Effector CD4-positive, alpha-beta T cell (primary cell): ENCODE results near the gene CAPN10.
"Not testable (repeated sequence)": the region's sequence is repeated elsewhere in the genome, so short reads cannot be mapped to it uniquely, and the experiment has no call there.

Experiments used
- DNase-seq: peaks from one replicate; pipeline ENCODE4 v3.0.0-alpha.2; 2020

Gene CAPN10

DNA sequence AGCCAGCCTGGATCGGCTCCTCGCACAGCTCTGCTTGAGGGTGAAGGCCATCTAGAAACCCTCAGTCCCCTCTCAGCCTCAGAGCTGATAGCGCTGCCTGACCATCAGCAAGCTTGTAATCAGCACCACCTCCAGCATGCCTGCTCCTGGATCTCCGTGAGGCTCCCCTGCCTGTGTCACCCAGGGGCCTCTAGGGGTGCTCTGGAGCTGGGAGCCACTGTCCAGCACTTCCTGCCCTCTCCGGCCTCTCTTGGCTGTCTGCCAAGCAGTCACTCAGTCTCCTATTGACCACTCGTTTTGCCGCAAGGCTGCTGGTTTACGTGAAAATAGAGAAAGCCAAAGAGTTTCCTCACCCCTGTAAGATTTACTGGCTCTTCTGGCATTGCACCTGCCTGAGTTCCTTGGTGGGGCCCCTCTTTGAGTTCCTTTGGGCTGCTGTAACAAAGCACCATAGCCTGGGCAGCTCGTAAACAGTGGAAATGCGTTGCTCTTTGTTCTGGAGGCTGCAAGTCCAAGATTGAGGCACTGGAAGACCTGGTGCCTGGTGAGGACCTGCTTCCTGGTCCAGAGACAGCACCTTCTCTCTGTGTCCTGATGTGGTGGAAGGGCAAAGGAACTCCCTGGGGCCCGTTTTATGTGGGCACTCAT lies 17.9 kb downstream of the CAPN10 start:
- DNase-seq = no peak

DNA sequence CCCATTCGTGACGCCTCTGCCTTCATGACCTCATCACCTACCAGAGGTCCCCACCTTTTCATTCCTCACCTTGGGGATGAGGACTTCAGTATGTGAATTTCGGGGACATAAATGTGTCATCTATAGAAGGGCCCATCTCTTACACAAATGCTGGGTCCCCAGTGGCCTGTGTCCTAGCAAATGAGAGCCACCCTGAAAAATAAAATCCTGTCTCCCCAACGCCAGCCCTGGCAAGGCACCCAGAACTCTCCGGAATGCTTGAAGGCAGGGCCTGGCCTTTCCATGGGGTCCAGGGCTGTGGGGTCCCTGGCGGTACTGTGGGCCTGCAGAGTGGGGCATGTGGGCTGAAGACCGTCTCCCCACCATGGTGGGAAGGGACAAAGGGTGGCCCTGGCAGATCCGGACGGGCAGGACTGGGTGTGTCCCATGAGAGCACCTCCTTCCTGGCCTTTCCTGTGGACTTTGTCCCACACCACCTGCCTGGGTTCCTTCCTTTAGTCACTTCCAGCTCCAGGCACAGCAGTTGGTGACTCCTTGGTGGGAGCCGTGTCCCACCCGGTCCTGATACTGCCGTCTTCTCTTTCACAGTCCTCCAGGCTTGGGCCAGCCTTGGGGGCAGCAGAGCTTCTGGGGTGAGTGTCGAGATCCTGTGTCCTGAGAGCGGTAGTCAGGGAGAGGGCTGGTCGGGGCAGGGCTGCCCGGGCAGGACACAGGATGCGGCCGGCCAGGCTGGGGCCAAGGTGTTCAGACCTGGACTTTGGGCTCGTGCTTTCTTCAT lies 18.6 kb downstream of the CAPN10 start:
- DNase-seq = no peak

DNA sequence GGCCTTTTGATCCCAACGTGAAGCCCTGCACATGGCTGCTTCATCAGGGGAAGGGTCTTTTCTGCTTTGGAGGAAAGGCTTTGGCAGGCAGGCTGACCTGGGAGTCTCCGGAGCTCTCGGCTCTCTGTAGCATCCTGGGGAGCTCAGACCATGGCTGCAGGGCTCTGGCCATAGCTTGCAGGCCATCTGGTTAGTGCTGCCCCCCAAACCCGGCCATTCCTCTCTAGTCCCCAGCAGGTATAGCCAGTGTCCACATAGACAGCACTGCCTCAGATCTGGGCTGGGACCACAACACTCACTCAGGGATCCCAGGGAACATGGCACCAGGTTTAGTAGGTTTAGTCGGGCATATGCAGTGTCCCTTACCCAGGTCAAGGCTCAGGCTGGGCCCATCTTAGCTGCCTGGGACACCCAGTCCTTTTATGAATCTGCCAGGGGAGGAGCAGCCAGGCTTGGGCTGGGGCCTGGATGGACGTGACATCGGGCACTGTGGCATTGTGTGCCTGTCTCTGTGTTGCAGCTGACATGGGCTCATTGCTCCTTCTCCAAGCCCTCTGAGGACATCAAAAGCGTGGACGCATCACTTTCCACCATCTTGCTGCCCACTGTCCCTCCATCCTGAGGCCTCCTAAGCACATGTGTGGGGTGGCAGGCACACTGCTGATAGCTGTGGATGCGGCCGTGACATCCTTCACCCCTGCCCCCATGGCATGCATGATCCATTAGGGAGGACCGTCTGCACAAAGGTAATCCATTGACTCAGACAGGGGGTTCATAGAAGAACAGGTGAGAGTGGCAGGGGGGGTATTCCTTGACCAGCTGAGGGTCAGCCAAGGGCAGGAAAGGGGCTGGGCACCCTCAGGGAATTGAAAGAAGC lies 19.6 kb downstream of the CAPN10 start:
- DNase-seq = no peak

DNA sequence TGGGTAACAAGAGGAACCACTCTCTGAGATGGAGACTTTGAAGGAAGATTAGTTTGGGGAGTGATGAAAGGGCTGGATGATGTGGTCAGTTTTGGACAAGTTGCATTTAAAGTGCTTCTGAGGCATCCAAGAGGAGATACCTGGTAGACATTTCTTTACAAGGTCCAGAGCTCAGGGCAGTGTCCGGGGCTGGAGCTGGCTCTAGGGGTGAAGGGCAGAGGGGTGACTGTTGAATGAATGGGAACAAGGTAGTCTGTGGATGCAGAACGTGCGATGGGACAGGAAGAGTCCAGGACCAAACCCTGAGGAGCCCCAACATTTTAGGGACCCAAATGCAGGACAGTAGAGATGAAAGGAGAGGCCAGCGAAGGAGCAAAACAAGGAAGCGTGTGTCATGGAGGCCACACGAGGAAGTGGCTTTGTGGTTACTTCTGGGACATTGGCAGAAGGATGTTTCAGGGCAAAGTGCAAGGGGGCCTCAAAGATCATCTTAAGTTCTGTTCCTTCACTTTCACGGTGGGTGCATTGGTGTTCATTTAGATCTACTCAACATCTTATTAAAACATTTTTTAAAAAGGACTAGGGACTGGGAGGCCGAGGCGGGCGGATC lies 25.2 kb downstream of the CAPN10 start:
- no peak for DNase-seq

DNA sequence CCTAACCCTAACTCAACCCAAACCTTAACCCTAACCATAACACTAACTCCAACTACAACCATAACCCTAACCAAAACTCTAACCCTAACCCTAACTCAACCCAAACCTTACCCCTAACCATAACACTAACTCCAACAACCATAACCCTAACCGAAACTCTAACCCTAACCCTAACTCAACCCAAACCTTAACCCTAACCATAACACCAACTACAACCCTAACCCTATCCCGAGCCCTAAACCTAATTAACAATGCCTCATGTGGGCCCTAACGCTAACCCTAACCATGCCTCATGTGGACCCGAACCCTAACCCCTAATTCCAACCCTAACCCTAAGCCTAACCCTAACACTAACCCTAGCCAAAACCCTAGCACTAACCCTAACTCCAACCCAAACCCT lies 27.2 kb downstream of the CAPN10 start:
- DNase-seq = no peak

DNA sequence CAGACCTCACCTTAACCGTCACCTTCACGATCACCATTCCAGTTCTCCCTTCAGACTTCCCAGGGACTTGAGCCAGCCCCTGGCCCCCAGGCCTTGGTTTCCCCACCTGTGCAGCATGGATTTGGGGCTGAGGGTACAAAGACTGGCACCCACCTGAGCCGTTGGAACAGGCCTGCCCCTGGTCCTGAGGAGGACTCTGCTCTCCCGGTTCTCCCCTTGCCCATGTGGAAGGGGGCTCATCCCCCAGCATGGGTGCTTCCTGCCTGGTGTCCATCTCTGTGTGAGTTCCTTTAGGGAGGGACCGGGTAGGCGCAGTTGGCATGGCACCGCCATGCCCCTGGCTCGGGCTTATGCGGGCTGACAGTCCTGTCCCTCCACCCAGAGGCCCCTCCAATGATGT lies 27.9 kb downstream of the CAPN10 start:
- DNase-seq = no peak

DNA sequence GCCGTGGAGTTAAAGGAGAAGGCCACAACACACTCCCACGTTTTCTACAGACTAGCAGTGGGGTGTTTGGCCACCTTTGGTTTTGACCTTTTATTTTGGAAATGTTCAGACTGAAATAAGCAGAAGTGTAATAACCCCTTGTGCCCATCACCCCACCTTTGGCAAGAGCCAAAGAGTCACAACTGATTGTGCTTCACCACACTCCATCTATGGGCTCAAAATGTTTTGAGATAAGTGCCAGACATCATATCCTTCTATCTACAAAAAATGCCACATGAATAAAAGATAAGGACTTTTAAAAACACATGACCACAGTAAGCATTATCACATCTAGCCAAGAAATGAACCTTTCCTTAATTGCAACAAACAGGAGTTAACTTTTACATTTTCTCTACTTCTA lies 28.9 kb downstream of the CAPN10 start:
- no peak for DNase-seq

DNA sequence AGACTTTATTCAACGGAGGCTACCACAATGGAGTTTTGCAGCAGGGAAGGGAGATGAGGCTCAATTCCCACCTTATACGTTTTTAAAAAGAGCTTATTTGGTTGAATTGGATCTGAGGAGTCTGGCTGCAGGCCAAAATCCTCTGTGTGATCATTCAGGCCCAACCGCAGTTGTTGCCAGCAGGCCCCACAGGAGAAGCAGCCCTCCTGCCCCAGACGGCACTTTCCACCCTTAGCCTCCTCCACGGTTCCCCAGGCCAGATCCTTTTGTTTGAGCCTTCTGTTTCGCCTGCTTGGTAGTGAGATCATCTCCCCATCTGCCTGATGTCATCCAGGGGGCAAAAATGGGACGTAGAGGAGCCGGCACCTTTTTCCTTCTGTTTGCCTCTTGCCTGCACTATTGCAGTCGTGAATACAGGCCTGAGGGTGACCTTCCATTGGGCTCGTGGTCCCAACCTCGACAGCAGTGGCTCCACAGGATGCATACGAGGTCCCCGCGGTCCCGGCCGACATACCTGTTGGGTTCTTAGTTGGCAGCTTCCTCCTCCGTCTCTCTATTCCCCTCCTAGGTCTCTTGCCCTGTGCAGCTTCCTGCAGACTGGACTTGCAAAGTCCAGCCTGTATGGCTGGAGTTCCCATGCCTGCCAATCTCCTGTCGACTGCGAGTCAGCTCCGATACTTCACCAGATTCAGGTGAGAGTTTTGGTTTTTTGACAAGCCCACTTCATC lies 29.4 kb downstream of the CAPN10 start:
- DNase-seq = no peak

DNA sequence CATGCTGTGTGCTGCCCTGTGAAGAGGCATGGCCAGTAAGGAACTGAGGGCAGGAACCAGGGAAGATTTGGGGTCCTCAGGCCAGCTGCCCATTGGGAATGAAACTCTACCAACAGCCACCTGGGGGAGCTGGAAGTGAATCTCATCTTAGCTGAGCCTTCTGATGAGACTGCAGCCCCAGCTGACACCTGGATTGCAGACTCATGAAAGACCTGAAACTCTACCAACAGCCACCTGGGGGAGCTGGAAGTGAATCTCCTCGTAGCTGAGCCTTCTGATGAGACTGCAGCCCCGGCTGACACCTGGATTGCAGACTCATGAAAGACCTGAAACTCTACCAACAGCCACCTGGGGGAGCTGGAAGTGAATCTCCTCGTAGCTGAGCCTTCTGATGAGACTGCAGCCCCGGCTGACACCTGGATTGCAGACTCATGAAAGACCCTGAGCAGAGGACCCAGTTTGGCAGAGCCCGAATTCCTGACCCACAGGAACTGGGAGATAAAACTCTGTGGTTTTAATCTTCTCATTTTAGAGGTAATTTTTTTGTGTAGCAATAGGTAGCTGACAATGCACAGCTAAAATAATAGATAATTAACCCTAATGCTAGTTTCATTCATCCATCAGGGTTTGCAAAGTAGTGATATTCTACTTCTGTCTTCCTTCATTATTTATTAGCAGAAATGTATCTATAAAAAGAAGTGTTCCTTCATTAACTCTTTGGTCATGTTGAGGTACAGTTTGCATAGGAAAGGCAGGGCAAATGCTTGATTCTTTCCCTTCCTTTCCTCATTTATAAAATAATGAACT lies 30.5 kb downstream of the CAPN10 start:
- DNase-seq = not testable (repeated sequence)

DNA sequence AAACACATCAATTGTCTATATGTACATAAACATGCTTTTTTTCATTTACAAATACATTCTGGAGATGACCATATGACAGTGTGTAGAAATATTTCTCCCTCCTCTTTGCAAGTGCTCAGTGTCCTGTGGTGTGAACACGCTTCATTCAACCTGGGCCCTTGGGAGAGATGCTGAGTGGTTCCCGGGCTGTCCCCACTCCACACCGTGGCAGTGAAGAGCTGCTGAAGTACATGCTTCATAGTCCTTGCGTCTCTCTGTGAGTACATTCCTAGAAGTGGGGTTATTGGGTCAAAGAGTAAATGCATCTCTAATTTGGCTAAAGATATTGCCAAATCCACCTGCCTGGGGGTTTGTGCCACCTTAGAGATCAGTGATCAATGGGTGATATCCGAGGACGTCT lies 32.2 kb downstream of the CAPN10 start:
- no peak for DNase-seq

DNA sequence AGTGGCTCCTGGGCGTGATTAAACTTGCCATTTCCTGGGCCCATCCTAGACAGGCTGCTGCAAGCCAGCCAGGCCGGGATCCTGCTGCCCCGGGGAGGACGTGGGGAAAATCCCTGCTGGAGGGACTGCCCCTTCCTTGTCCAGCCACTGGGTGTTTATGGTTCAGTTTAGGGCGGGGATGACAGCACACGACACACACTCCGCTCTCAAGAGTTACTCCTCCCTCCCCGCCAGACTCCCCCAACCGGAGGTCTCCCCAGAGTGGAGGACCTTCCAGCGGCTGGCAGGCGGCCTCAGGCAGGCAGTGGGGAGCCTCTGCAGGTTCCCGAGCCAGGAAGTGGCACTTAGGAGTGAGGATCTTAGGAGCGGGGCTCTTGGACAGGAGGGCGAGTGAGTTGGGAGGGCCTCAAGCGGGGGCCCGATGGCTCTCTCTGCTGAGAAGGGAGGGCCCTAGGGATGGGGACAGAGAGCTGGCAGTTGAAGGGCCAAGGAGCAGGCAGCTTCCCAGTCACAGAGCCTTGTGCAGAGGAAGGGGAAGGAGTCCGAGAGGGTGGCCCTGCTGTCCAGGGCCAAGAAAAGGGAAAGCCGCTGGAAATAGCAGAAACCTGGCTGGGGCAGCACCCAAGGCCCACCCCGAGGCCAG lies 33.1 kb downstream of the CAPN10 start:
- no peak for DNase-seq

DNA sequence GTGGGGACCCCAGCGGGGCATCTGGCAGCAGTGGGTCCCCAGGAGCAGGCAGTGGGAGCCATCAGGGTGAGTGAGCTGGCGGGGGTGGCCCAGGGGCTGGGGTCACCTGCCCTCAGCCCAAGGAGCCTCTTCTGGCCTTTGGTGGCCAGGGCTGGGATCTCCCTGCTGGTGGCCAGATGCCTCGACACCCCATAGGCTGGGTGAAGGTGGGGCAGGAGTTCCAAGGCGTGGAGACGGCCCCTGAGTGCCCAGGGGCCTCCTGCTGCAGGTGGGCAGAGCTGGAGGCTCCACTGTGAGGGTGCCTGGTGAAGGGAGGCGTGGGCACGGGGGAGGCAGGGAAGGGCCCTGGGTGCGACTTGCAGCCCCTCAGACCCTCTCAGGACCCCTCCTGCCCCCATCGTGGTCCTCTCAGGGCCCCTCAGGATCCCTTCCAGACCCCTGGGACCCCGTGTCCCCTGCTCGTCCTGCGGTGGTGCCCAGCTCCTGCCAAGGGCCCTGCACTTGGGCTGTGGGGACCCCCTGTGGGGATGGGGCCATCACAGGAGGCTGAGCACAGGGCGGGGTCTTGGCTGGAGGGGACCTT lies 33.7 kb downstream of the CAPN10 start:
- no peak for DNase-seq

DNA sequence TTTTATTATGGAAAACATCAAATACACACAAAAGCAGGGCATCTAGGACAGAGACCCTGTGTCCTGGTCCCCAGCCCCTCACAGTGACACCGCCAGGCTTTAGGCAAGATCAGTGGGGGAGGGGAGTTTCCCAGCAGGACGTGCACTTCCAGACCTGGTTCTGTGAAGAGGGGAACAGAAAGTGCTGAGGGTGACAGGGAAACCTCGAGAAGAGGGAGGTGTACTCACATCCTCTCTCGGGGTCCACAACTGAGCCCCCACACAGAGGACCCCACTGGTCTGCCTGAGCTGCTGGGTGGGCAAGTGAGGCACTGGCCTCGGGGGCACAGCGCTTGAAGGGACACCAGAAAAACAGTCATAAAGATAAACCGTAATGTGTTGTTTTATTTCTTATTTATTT lies 34.3 kb downstream of the CAPN10 start:
- no peak for DNase-seq

DNA sequence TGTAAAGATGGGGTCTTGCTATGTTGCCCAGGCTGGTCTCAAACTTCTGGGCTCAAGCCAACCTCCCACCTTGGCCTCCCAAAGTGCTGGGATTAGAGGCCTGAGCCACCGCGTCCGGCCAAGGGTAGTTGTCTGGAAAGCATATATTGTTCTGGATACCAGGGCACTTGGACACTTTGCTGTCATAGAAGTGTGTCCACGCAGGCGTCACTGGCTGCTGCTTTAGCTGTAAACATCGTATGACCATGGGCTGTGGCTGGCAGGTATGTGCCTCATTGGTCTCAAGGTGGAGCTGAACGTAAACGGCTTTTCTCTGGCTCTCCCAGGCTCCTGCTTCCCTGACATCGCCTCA lies 35.5 kb downstream of the CAPN10 start:
- DNase-seq = no peak

DNA sequence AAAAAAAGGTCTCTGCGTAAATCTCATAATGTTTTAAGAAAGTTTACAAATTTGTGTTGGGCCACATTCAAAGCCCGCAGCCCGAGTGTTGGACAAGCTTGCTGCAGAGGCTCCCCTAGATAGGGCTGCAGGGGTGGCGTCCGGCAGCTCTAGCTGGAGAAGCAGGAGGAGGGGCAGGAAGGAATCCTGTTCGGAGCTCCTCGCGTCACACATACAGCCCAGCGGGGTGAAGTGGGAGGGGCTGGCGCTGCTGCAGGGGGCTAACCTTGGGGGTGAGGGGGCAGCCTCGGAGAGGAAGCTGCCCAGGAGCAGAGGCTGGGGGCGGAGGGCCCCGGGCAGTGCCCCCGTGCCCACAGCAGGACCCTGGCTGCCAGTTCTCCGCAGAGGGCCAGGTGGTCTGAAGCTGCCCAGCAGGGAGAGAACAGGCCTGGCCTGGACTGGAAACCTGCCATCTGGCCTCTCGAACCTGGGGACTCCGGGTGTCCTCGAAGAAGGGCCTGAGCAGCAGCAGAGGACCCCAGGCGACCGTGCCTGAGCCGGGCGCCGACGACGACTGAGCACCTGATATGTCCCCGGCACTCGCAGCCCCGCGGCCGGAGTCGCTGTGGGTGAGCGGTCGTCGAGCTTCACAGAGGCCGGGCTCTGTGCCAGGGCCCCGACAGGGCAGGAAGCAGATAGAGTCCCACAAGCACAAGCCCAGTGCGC lies 36.1 kb downstream of the CAPN10 start:
- peak; percentile 34 for DNase-seq

DNA sequence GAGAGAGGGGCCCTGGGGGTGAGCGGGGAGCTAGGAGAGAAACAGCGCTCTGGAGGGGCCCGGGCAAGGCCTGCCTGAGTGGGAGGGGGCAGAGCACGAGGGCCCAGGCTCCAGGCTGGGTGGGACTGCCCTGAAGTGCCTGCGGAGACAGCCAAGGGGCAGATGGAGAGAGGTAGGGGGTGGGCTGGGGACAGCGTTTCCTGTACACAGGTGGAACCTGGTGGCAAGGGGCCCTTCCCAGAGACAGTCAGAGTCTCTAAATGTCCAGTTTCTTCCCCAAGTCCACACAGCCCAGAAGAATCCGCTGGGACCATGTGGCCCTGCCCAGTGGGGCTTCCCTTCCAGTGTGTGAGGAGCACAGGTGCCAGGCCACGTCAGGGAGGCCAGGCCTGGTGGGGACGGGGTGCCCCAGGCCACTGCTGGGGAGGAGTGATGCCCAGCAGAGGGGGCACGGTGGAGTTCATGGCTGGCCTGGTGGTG lies 37.0 kb downstream of the CAPN10 start:
- DNase-seq = no peak

DNA sequence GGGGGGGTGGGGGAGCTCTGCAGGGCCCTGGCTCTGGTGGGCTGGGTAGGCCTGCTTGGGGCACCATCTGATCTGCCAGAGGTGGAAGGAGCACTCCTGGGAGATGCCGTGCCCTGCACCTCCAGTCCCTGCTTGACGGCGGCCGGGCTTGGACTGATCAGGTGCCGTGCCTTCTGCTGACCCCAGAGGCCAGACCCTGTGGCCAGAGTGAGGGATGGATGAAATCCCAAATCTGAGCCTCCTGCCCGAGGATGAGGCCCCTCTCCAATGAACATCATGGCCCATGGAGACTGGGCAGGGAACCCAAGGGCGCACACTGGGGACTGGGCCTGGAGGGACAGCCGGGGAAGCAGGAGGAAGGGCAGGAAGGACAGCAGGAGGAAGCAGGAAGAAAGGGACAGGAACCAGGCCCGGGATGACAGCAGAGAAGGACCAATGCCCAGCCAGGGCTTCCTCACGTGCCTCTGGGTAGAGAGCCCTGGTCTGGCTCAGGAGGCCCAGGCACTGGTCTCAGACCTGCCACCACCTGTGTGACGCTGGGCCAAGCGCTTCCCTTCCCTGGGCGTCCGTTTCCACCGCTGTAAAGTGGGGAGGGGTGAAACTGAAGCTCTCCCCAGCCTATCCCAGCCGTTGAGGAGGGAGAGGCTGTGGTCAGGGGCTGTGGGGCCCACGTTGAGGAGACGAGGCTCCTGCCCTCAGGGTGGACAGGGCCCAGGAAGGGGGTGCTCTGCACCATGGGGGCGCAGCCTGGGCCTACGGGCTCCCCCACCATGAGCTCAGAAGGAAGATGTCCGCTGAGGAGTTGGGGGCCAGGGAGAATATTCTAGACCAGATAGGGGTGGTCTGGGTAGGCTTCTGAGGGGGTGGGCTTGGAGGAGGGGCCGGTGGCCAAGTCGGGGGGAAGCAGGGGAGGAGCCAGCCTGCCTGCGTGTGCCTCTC lies 37.7 kb downstream of the CAPN10 start:
- no peak for DNase-seq

DNA sequence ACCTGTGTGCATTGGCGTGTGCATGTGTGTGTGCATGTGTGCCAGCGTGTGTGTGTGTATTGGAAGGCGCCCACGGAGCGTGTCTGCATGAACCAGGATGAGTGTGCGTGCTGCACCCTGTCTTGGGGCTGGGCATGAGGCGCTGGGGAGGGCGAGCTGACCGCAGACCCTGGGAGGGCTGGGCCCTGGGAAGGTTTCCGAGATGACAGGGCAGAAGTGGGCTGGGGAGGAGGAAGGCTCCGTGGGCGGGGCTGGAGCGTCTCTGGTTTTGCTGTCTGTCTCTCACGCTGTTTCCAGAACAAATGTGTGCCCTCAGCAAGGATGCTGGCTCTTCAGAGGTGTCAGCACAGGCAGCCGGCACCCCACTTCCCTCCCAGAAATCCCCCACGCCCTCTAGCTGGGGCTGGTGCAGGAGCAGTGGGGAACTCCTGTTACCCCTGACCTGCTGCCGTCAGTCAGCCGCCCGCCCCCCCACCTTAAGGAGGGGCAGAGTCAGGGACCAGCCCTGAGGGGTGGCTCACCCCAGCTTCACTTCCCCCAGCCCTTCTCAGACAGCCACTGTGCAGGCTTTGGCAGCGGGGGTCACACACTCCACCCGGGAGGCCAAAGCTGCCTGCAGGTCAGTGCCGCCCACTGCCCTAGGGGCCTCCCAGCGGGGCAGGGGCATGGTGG lies 38.6 kb downstream of the CAPN10 start, which contains the start of gene GPR35:
Gene GPR35 (plus strand): TSS at position 531 of the 672 bp plus-strand sequence. CDS start 4,473 bp downstream, outside the sequence.
- DNase-seq = peak; percentile 73
